Trophoblast cell (in vitro differentiated cells and primary cell): ENCODE results near the gene PLPP7.

Experiments
- DNase-seq, 2 donors: peaks; one replicate each; pipeline ENCODE4 v3.0.0-alpha.2; 2016
- H2AFZ ChIP-seq: 2 replicates; pipeline ENCODE4 v1.6.1; 2013; ENCODE audit warnings: low read length, moderate library complexity, mild to moderate bottlenecking; ENCODE audit not compliant: insufficient read depth, poor library complexity
- H2AK5ac ChIP-seq: 2 replicates; pipeline ENCODE4 v1.6.1; 2013; ENCODE audit warnings: mild to moderate bottlenecking, low read length
- H2BK120ac ChIP-seq: 2 replicates; pipeline ENCODE4 v1.6.1; 2013; ENCODE audit warnings: low read length, mild to moderate bottlenecking, moderate library complexity; ENCODE audit not compliant: insufficient read depth, poor library complexity
- H2BK12ac ChIP-seq: 2 replicates; pipeline ENCODE4 v1.6.1; 2013; ENCODE audit warnings: mild to moderate bottlenecking, low read length, moderate library complexity
- H2BK5ac ChIP-seq: 2 replicates; pipeline ENCODE4 v1.6.1; 2013; ENCODE audit warnings: low read length, low read depth, moderate library complexity, mild to moderate bottlenecking; ENCODE audit not compliant: poor library complexity
- H3K14ac ChIP-seq: 2 replicates; pipeline ENCODE4 v1.6.1; 2013; ENCODE audit warnings: mild to moderate bottlenecking, low read length
- H3K18ac ChIP-seq: 2 replicates; pipeline ENCODE4 v1.6.1; 2013; ENCODE audit warnings: mild to moderate bottlenecking, low read length
- H3K23ac ChIP-seq: 2 replicates; pipeline ENCODE4 v1.6.1; 2013; ENCODE audit warnings: low read length
- H3K27ac ChIP-seq: 2 replicates; pipeline ENCODE4 v1.5.1; 2013; ENCODE audit warnings: low read depth, mild to moderate bottlenecking, inconsistent platforms, low read length, moderate library complexity
- H3K27me3 ChIP-seq: 2 replicates; pipeline ENCODE4 v1.6.1; 2013; ENCODE audit warnings: inconsistent platforms, mild to moderate bottlenecking, low read length, moderate library complexity; ENCODE audit not compliant: insufficient read depth
- H3K36me3 ChIP-seq, 2 experiments: 1 replicate in 1 of 2; 2 replicates in 1 of 2; pipeline ENCODE4 v1.6.1; 2013; ENCODE audit warnings: low read length in 2 of 2, mild to moderate bottlenecking in 2 of 2, moderate library complexity in 1 of 2; ENCODE audit not compliant: insufficient read depth in 2 of 2, control insufficient read depth in 1 of 2
- H3K4ac ChIP-seq: 2 replicates; pipeline ENCODE4 v1.6.1; 2013; ENCODE audit warnings: low read depth, mild to moderate bottlenecking, low read length, moderate library complexity
- H3K4me1 ChIP-seq, 2 experiments: 1 replicate in 1 of 2; 2 replicates in 1 of 2; pipeline ENCODE4 v1.6.1; 2013; ENCODE audit warnings: low read length in 2 of 2, mild to moderate bottlenecking in 2 of 2, moderate library complexity in 1 of 2; ENCODE audit not compliant: insufficient read depth in 2 of 2, control insufficient read depth in 1 of 2
- H3K4me2 ChIP-seq: 2 replicates; pipeline ENCODE4 v1.6.1; 2013; ENCODE audit warnings: inconsistent platforms, mild to moderate bottlenecking, low read length, moderate library complexity
- H3K4me3 ChIP-seq: 2 replicates; pipeline ENCODE4 v1.5.1; 2013; ENCODE audit warnings: mild to moderate bottlenecking, low read depth, low read length, inconsistent platforms
- H3K79me1 ChIP-seq: one replicate; pipeline ENCODE4 v1.6.1; 2013; ENCODE audit warnings: low read length
- H3K79me2 ChIP-seq: 2 replicates; pipeline ENCODE4 v1.6.1; 2013; ENCODE audit warnings: low read length, mild to moderate bottlenecking; ENCODE audit not compliant: control insufficient read depth, insufficient read depth, poor library complexity
- H3K9ac ChIP-seq: 2 replicates; pipeline ENCODE4 v1.6.1; 2013; ENCODE audit warnings: mild to moderate bottlenecking, low read length
- H3K9me3 ChIP-seq: 2 replicates; pipeline ENCODE4 v1.6.1; 2013; ENCODE audit warnings: low read depth, mild to moderate bottlenecking, control low read depth, inconsistent platforms, low read length; ENCODE audit not compliant: insufficient read depth
- H4K12ac ChIP-seq: 2 replicates; pipeline ENCODE4 v1.6.1; 2013; ENCODE audit warnings: low read depth, mild to moderate bottlenecking, low read length, moderate library complexity
- H4K8ac ChIP-seq: 2 replicates; pipeline ENCODE4 v1.6.1; 2013; ENCODE audit warnings: low read depth, mild to moderate bottlenecking, low read length, moderate library complexity
- H4K91ac ChIP-seq: one replicate; pipeline ENCODE4 v1.6.1; 2013; ENCODE audit warnings: low read depth, mild to moderate bottlenecking, low read length, moderate library complexity
- WGBS: extraction: QIAGEN DNeasy Blood & Tissue Kit; methylation state at CpG from one replicate; pipeline ENCODE4 v1.1.7; 2013; ENCODE audit warnings: missing lambda C conversion rate; ENCODE audit not compliant: insufficient read length, insufficient coverage; ENCODE audit errors: extremely low coverage; 5-methylcytosine and 5-hydroxymethylcytosine counted together

The PLPP7 gene

GRCh38 chr9:131279196-131279862 is 10.2 kb upstream of the PLPP7 start:
- WGBS, result no CpG with 5 or more reads among the region's 11 CpGs

GRCh38 chr9:131279863-131280570 is 9.5 kb upstream of the PLPP7 start:
- Histone ChIP-seq H3K4ac (no peak overlapping the region), H3K14ac (no peak overlapping the region), H3K4me1 (peaks cover 2 to 6% of the 10 kb centered on the region in 2 experiments), H2BK5ac (no peak overlapping the region), H3K4me3 (no peak overlapping the region), H4K12ac (no peak overlapping the region), H4K91ac (no peak overlapping the region), H3K79me2 (no peaks in the 10 kb centered on the region), H2AK5ac (no peak overlapping the region), H3K36me3 (no peaks in the 10 kb centered on the region), H2BK12ac (no peak overlapping the region), H2BK120ac (no peak overlapping the region), H3K79me1 (no peaks in the 10 kb centered on the region), H3K27me3 (peaks cover 34% of the 10 kb centered on the region), H3K9me3 (peaks cover 6% of the 10 kb centered on the region), H3K4me2 (no peak overlapping the region), H3K9ac (no peak overlapping the region), H3K27ac (no peak overlapping the region), H2AFZ (no peak overlapping the region), H3K23ac (no peak overlapping the region), H3K18ac (no peak overlapping the region), H4K8ac (no peak overlapping the region)
- no peak for DNase-seq
- no CpG with 5 or more reads among the region's 19 CpGs for WGBS

More at GRCh38 chr9:131279196-131279862, 10.2 kb upstream of the PLPP7 start:
- Histone ChIP-seq H3K27ac (no peak overlapping the region), H4K12ac (no peak overlapping the region), H2AFZ (no peak overlapping the region), H2BK5ac (no peak overlapping the region), H3K4me3 (no peak overlapping the region), H2AK5ac (no peak overlapping the region), H3K36me3 (no peaks in the 10 kb centered on the region), H3K4ac (no peak overlapping the region), H3K14ac (no peak overlapping the region), H3K79me1 (no peaks in the 10 kb centered on the region), H3K18ac (no peak overlapping the region), H4K91ac (no peak overlapping the region), H3K4me2 (no peak overlapping the region), H3K9me3 (peaks cover 6% of the 10 kb centered on the region), H3K4me1 (peaks cover 2 to 6% of the 10 kb centered on the region in 2 experiments), H2BK120ac (no peak overlapping the region), H3K27me3 (peaks cover 34% of the 10 kb centered on the region), H4K8ac (no peak overlapping the region), H3K23ac (no peak overlapping the region), H3K79me2 (no peaks in the 10 kb centered on the region), H3K9ac (no peak overlapping the region), H2BK12ac (no peak overlapping the region)
- DNase-seq, result no peak

GRCh38 chr9:131280660-131281059 is 8.9 kb upstream of the PLPP7 start:
- H3K27ac ChIP-seq, result no peak overlapping the region
- no peaks in the 10 kb centered on the region for H3K36me3 ChIP-seq

GRCh38 chr9:131281119-131281965 is 8.2 kb upstream of the PLPP7 start:
- Histone ChIP-seq H3K18ac (no peak overlapping the region), H2BK5ac (no peak overlapping the region), H3K27me3 (peaks cover 26% of the 10 kb centered on the region), H3K4me1 (peaks cover 2 to 5% of the 10 kb centered on the region in 2 experiments), H3K23ac (no peak overlapping the region), H3K9me3 (peaks cover 6% of the 10 kb centered on the region), H2BK12ac (no peak overlapping the region), H3K9ac (no peak overlapping the region), H2BK120ac (no peak overlapping the region), H3K4me3 (no peak overlapping the region), H2AK5ac (no peak overlapping the region), H3K36me3 (no peaks in the 10 kb centered on the region), H4K12ac (no peak overlapping the region), H4K8ac (no peak overlapping the region), H3K27ac (no peak overlapping the region), H3K14ac (no peak overlapping the region), H3K4ac (no peak overlapping the region), H2AFZ (no peak overlapping the region), H4K91ac (no peak overlapping the region), H3K79me2 (no peaks in the 10 kb centered on the region), H3K4me2 (no peak overlapping the region), H3K79me1 (no peaks in the 10 kb centered on the region)
- no peak for DNase-seq
- WGBS, result no CpG with 5 or more reads among the region's 17 CpGs

More at GRCh38 chr9:131280660-131281059, 8.9 kb upstream of the PLPP7 start:
- no peaks in the 10 kb centered on the region for H3K79me2 ChIP-seq
- H3K27me3 ChIP-seq, result peaks cover 33% of the 10 kb centered on the region
- H3K23ac ChIP-seq, result no peak overlapping the region
- no peak overlapping the region for H4K91ac ChIP-seq
- H3K14ac ChIP-seq, result no peak overlapping the region
- no peak overlapping the region for H3K18ac ChIP-seq
- H3K4me1 ChIP-seq, result peaks cover 2 to 6% of the 10 kb centered on the region in 2 experiments
- H2AK5ac ChIP-seq, result no peak overlapping the region
- H3K4me3 ChIP-seq, result no peak overlapping the region
- H2BK12ac ChIP-seq, result no peak overlapping the region
- H4K12ac ChIP-seq, result no peak overlapping the region
- no peak overlapping the region for H4K8ac ChIP-seq
- no peak overlapping the region for H2BK120ac ChIP-seq
- H3K4me2 ChIP-seq, result no peak overlapping the region
- H3K9ac ChIP-seq, result no peak overlapping the region
- no peak overlapping the region for H2BK5ac ChIP-seq
- H2AFZ ChIP-seq, result no peak overlapping the region
- H3K9me3 ChIP-seq, result peaks cover 6% of the 10 kb centered on the region
- no CpG with 5 or more reads among the region's 3 CpGs for WGBS
- H3K79me1 ChIP-seq, result no peaks in the 10 kb centered on the region
- H3K4ac ChIP-seq, result no peak overlapping the region
- DNase-seq, result no peak
